Nephron (organoid): ENCODE measurements around the gene PI4K2B.
"Not testable (repeated sequence)": the region's sequence is repeated elsewhere in the genome, so short reads cannot be mapped to it uniquely, and the experiment has no call there.

Experiments used
- H3K27ac Mint-ChIP-seq, 3 experiments: 2 replicates each; pipeline ENCODE4 v1.8.0; 2020; ENCODE audit warnings: mixed read lengths in 3 of 3, mild to moderate bottlenecking in 2 of 3, moderate library complexity in 1 of 3
- H3K27me3 Mint-ChIP-seq: 2 replicates; pipeline ENCODE4 v1.8.0; 2021; ENCODE audit warnings: low read depth, mild to moderate bottlenecking, moderate library complexity, mixed read lengths
- H3K36me3 Mint-ChIP-seq: 2 replicates; pipeline ENCODE4 v1.8.0; 2020; ENCODE audit warnings: low read depth, mixed read lengths
- H3K4me1 Mint-ChIP-seq: 2 replicates; pipeline ENCODE4 v1.8.0; 2020; ENCODE audit warnings: mixed read lengths
- H3K4me3 Mint-ChIP-seq, 3 experiments: 2 replicates each; pipeline ENCODE4 v1.8.0; 2020; ENCODE audit warnings: mild to moderate bottlenecking in 3 of 3, mixed read lengths in 3 of 3, moderate library complexity in 2 of 3
- H3K9me3 Mint-ChIP-seq: 2 replicates; pipeline ENCODE4 v1.8.0; 2020; ENCODE audit warnings: mixed read lengths
- CTCF ChIP-seq, 3 experiments: fragments of 200-600 bp; sonication (generic); IDR thresholded peaks; one replicate each; pipeline ENCODE4 v1.5.0; 2021; ENCODE audit warnings: antibody characterized with exemption in 3 of 3; ENCODE audit not compliant: unreplicated experiment in 3 of 3

PI4K2B gene

DNA sequence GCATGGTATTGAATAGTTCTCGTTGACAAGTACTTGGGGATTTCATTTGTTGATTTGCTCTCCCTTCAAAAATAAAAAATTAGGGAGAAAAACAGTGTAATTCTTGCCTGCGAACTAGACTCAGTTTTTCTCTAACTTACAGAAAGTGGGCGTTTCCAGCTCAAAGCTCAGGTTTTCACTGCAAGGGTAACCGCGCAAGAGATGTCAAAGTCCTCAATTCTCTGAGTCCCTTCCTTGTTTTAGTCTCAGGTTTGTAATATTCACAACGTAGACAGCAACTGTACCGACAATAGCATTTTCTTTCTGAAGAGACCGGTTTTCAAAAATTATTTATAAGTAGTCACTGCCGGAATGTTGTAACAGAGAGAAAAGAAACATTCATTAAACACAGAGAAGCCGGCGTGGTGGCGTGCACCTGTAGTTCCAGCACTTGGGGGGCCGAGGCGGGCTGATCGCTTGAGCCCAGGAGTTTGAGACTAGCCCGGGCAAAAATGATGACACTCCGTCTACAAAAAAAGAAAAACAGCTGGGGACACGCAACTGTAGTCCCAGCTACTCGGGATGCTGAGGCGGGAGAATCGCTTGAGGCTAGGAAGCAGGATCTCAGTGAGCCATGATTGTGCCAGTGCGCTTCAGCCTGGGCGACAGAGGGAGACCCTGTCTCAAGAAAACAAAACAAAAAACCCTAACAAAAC lies 79.5 kb downstream of the PI4K2B start:
- H3K9me3 Mint-ChIP-seq, result no peaks in the 10 kb centered on the region
- no peak for TF ChIP-seq CTCF (IDR thresholded peaks at IDR 0.05; ENCODE audit: unreplicated experiment in 3 of 3)
- H3K4me3 Mint-ChIP-seq, result peak overlapping the region; percentile 99 to 100 (median 99)
- H3K27me3 Mint-ChIP-seq, result no peaks in the 10 kb centered on the region
- peaks cover 21% of the 10 kb centered on the region for H3K36me3 Mint-ChIP-seq
- peak overlapping the region; percentile 91 to 99 (median 99) for H3K27ac Mint-ChIP-seq
- peaks cover 6% of the 10 kb centered on the region for H3K4me1 Mint-ChIP-seq

DNA sequence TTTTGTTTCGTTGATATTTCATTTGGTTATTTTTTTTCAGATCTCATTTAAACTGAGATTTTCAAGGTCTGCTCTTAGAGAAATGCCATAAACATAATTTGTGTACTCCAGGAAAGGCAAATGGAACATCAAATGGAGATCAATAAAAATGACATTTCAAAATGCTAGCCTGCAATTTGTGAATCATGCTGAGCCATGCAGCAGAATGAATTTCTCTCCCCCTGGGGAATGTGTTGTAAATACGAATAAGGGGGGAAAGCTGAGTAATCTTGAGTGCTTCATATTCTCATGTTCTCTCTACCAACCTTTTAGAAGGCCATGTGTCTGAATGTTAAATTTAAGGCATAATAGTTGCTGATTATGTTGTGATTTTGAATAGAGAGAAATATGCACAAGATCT lies 86.5 kb downstream of the PI4K2B start:
- Mint-ChIP-seq H3K27me3 (no peaks in the 10 kb centered on the region), H3K4me3 (no peak overlapping the region), H3K27ac (no peak overlapping the region), H3K36me3 (peaks cover 38% of the 10 kb centered on the region), H3K9me3 (no peaks in the 10 kb centered on the region), H3K4me1 (no peaks in the 10 kb centered on the region)
- no peak for TF ChIP-seq CTCF (IDR thresholded peaks at IDR 0.05; ENCODE audit: unreplicated experiment in 3 of 3)

- H3K36me3 Mint-ChIP-seq, result peaks cover 34% of the 10 kb centered on the region
Observed at GRCh38 chr4:25320773-25321172, 86.9 kb downstream of the PI4K2B start.

DNA sequence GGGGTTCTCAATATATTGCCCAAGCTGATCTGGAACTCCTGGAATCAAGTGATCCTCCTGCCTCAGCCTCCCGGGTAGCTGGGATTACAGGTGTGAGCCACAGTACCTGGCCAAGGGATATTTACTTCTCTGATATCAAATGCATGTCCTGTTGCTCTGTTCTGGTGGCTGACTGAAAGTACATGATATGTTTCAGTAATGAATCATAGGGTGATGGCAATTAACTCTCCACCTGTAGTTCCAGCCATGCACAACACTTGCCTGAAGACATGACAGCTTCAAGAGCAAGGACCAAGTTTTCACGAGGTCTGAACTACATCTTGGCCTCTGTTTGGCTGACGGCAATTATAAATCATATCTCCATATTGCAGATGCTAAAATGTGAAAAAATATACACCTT lies 87.9 kb downstream of the PI4K2B start:
- H3K4me1 Mint-ChIP-seq, result no peaks in the 10 kb centered on the region
- H3K27ac Mint-ChIP-seq, result no peak overlapping the region
- no peaks in the 10 kb centered on the region for H3K27me3 Mint-ChIP-seq
- no peak for TF ChIP-seq CTCF (IDR thresholded peaks at IDR 0.05; ENCODE audit: unreplicated experiment in 3 of 3)
- H3K36me3 Mint-ChIP-seq, result peaks cover 32% of the 10 kb centered on the region
- no peak overlapping the region for H3K4me3 Mint-ChIP-seq
- no peaks in the 10 kb centered on the region for H3K9me3 Mint-ChIP-seq

More at GRCh38 chr4:25320773-25321172, 86.9 kb downstream of the PI4K2B start:
- Mint-ChIP-seq H3K27ac (no peak overlapping the region), H3K9me3 (no peaks in the 10 kb centered on the region), H3K4me1 (no peaks in the 10 kb centered on the region), H3K4me3 (no peak overlapping the region), H3K27me3 (no peaks in the 10 kb centered on the region)
- TF ChIP-seq CTCF (IDR thresholded peaks at IDR 0.05; ENCODE audit: unreplicated experiment in 3 of 3), result no peak

- H3K27ac Mint-ChIP-seq, H3K4me3 Mint-ChIP-seq, H3K4me1 Mint-ChIP-seq, H3K9me3 Mint-ChIP-seq, H3K27me3 Mint-ChIP-seq, H3K36me3 Mint-ChIP-seq: not testable (repeated sequence)
Observed at GRCh38 chr4:25328463-25328862, 94.6 kb downstream of the PI4K2B start.
